IPS-NIHi7 (cell line): ENCODE data around the gene GPRC5A.

Experiments
- DNase-seq: peaks from one replicate; pipeline ENCODE4 v3.0.0; 2012; ENCODE audit warnings: mixed read lengths; ENCODE audit errors: extremely low spot score

GPRC5A gene

DNA sequence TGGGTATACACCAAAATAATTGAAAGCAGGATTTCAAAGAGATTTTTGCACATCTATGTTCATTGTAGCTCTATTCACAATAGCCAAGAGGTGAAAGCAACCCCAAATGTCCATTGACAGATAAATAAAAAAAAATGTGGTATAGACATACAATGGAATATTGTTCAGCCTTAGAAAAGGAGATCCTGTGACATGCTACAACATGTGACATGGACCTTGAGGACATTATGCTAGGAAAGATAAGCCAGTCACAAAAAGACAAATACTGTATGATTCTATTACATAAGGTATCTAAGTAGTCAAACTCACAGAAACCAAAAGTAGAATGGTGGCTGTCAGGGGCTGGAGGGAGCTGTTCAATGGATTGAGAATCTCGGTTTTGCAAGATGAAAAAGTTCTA lies 48.5 kb downstream of the GPRC5A start:
- DNase-seq = no peak

DNA sequence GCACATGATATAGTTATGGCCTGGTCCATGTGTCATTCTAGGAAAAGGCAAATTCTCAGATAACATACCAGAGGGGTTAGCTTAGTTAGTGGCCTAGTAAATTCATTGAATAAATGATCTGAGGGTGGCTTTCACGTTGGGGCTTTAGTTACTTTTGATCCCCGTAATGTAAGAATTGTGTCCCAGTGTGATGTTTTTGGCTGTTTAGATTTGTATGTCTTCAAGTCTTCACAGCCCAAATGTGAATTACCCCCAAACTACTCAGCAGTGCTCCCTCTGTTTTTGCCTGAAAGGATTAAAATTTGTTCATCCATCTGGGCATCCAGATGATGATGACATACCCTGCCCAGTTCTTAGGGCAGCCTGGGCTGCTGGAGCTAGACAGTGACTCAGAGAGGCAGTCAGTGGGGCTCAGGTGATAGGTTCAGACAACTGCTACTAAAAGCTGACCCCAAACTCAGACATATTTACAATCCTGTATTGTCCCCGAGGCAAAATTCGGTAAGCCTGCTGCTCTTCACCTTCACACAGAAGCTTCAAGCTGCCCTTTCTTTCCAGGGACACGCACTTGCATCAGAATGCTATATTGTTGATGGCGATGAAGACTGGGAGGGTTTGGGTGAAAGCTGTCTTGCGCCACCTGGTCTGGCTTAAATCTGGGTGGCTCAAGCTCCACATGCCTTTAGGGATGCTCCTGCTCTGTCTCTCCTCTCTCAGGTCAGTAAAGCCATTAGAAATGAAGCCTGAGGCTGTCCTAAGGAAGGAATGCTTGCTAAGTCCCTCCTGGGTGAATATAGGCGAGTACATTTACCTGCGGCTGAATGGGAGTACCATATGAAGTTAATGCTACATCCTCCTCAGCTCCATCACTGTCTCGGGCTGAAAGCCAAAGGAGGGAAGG lies 50.3 kb downstream of the GPRC5A start:
- no peak for DNase-seq

DNA sequence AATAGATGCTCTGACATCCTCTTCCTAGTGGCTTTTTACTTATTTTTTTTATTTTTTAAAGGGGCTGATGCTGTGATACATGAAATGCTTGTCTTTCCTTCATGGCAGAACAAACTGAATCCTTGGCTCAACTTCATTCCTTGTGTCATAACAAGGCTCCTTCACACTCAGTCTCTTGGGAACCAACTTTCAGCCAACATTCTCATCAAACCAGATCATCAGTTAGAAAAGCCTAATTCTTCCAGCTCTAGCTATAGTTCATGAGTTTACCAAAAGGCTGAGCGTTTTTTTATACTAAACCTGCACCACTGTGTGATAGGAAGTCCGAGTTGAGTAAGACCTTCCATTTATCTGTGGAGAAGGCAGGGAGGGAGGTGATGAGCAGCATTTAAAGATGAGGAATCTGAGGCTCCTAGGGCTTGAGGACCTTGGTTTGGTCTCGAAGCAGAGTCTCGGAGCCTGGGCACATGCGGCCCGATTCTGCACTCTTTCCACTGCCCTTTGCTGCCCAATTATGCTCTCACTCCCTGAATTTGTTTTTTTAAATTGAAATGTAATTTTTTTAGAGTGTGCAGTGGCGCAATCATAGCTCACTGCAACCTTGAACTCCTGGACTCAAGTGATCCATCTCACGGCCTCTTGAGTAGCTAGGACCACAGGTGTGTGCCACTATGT lies 52.4 kb downstream of the GPRC5A start:
- no peak for DNase-seq

DNA sequence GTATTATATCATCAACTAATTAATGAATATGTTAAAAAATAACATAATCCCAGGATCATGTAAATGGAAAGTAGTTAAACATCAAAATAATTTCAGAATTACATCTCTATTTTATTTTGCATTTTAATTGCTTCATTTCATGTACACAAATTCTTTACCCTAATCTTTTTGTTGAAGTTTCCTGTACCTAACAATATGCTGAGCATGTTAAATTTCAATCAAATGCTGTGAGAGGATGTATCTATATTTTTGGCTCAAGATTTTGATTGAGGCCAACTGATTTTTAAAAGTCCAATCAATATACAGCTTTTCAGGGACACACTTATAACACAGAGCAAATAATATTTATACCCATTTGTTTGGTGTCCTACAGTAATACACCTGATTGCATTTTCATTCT lies 54.2 kb downstream of the GPRC5A start:
- no peak for DNase-seq

DNA sequence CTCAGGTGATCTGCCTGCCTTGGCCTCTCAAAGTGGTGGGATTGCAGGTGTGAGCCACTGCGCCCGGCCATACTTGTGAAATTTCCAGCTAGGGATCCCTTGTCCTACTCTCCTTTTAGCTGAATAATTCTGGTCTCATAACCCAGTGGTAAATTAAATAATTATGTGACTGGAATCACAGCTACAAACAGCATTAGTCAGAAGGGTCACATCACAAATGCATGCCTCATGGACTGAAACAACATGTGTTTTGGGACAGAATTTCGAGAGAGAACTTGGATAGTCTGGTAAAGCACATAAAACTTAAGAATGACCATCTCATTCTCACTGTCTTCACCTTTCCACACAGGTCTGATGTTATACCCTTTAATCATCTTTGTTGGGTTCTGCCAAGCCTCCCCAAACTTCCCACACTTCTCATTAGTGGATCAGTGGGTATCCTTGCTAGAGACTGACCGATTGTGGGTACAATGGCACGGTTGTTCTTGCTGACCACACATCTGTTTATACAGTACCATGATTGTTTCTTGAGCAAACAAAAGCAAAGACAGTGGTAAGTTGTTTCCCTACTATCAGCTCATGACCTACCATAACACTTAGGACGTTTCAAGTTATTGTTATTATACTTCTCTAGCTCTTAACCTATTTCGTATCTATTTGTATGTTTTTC lies 55.5 kb downstream of the GPRC5A start:
- DNase-seq = no peak

DNA sequence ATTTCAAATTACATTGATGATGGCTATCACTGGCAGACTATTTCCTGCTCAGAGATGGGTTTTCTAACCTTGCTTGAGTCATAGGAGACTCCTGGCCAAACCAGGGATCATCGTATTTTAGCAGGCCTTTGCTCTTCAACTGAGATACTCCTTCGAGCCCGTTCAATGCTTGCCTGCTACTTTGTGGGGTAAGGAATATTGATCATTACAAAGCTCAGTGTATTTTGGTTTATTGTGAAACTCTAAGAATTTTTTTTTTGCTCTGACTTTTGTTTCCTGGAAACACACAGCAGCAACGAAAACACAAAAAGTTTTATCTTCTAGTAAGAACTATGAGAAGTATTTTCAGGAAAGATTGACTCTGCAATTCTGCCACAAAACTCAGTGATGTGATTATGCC lies 56.5 kb downstream of the GPRC5A start:
- no peak for DNase-seq

DNA sequence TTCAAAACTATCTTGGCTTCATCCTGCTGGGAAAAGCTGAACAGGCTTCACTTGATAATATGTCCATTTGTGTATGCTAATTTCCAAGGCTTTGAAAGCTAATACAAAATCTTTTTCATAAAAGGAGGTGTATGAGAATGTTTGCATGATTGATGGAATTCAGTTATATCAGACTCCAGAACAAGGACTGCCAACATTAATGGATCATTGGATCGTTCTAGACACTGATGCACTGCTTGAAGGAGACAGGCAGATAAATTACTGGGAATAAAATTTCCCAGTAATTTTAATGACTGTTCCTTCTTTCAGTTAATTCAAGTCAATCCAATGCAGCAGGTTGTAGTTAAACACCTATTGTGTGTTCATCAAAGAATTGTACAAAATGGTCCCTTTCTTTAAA lies 60.1 kb downstream of the GPRC5A start:
- DNase-seq = no peak

DNA sequence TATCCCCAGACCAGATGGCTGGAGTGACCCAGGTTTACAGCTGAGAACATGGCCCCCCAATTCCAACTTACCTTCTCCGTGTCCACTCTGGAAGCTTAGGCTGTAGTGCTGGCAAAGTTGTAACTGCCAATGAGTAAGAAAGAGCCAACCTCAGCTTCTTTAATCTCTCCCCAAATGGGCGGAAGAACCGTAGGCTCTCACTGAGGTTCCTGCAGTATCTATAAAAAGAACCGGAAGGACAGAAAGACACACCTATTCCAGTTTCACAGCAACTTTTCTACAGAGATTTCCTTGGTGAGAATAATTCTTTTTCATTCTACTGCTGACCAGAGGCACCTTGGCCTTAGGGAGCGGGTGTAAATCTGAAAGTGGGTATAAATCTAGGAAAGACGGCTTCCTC lies 60.7 kb downstream of the GPRC5A start, which contains the start of gene GPRC5D:
Gene GPRC5D (minus strand): TSS at position 135 of the 400 bp plus-strand sequence. CDS start 1,786 bp downstream, outside the sequence.
- DNase-seq = no peak

DNA sequence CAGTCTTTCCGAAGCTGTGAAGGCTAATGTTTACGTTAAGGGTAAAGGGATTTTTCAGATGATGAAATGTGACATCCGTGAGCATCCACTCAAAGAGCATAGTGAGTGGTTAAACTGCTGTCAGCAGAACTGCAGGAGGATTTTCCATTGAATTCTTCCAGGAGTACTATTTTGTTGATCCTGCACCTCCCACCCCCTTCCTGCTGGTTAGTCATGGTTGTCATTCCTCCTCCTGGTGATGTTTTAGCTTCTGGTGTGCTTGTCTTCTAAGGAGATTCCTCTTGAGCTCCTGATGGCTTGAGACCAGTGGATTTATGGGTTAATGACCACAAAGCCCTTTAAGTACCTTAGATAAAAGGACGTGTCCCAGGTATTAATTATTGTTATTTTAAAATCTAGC lies 63.0 kb downstream of the GPRC5A start:
- DNase-seq = no peak

DNA sequence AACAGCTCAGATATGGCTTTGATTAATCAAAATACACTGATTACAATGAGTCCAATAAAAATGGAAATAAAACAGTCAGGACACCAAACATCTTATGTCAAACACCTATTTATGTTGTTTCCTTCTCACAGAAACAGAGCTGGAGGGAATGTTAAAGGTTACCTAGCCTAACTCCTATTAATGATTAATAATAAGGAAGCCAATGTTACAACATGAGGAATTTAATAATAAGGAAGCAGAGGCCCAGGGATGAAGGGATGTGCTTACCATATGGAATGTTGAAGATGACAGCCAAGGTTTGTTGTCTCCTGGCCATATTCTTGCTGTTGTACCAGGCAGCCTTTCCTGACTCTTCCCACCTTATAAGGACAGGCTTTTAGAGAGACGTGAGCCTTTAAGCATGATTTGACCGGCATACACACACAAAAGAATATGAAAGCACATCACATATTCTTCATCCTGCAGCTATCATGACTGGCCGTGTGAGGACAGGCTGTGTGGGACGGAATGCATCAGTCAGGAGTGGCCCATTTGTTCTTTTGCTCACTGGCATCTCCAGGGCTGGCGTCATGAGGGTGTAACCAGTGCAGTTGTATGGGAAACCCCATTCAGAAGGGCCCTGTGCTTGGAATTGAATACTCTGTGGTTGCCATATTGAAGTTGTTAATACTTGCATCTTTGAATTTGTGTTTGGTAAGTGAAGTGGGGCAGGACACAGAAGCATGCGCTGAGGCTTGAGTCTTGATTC lies 63.7 kb downstream of the GPRC5A start:
- no peak for DNase-seq

DNA sequence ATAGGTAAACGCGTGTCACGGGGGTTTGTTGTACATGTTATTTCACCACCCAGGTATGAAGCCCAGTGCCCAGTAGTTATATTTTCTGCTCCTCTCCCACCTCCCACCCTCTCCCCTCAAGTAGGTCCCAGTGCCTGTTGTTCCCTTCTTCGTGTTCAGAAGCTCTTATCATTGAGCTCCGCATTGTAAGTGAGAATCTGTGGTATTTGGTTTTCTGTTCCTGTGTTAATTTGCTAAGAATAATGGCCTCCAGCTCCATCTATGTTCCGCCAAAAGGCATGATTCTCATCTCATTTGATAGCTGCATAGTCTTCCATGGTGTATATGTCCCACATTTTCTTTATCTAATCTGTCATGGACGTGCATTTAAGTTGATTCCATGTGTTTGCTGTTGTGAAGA lies 67.5 kb downstream of the GPRC5A start:
- DNase-seq = no peak

DNA sequence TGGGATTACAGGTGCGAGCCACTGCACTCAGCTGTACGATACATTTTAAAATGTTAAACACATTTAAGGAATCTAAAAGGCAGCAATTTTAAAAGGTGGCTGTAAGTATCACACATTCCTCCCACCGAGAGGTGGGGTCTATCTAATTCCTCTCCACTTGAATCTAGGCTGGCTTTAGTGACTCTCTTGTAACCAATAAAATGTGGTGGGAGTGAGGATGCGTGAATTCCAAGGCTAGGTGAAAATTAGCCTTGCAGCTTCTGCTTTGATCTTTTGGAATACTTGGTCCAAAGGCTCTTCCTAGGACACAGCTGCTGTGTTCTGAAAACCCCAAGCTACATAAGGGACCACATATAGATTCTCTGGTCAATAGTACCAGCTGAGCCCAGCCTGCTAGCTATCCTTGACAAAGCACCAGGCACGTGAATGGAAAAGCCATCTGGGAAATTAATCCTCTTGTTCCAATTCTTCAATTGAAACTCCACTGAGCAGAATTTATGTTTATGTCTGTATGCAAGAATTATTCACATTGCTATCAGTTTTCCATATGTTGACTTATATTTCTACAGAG lies 69.4 kb downstream of the GPRC5A start:
- no peak for DNase-seq

DNA sequence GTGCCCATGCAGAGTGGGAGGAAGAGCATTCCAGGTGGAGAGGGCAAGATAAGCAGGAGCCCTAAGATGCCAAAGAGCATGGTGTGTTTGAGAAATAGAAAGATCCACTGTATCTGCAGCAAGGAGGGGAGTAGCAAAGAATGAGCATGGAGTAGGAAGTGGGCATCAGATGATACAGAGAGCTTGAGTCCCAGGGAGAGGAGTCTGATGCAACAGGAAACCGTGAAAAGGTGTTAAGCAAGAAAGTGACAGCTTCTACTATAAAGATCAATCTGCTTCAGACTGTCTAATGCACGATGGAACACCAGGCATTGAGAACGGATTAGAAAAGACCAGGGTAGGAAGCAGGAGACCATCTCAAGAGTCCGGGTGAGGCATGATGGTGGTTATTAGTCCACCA lies 72.9 kb downstream of the GPRC5A start:
- no peak for DNase-seq

DNA sequence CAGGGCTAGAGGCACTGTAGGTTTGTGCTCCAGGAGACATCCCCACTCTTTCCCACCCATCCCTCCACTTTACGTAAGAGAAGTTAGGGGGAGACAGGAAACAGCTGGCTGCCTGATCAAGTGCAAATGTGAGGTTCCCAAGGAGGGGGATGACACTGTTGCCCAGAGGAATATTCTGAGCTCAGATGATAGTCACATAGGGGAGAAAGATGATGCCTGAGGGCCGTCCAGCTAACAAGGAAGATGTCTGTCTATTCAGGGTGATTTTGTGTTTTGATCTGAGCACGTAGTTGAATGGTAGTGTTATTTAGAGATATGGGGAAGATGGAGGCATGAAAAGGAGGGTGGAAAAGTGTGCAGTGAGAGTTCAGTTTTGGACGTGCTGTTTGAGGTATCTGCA lies 74.5 kb downstream of the GPRC5A start:
- no peak for DNase-seq
